Cardiac muscle cell (in vitro differentiated cells and primary cell): ENCODE results near the gene CTNND2. TPM values are rescaled to one million over a fixed set of nuclear protein-coding genes. Genes with fewer than 3 reads are reported as not detected.

Experiments
- DNase-seq, 2 donors: peaks; one replicate each; pipeline versions ENCODE4 v3.0.0 to v3.0.0-alpha.2; 2010 to 2017; ENCODE audit warnings: low read depth in 1 of 2, low spot score in 1 of 2
- H3K27ac ChIP-seq: fragments of 200-600 bp; sonication (generic); 2 replicates; pipeline ENCODE4 v1.5.1; 2016
- H3K27me3 ChIP-seq: fragments of 200-600 bp; sonication (generic); 2 replicates; pipeline ENCODE4 v1.6.0; 2016; ENCODE audit warnings: control low read depth
- H3K36me3 ChIP-seq: fragments of 200-600 bp; sonication (generic); 2 replicates; pipeline ENCODE4 v1.5.1; 2016; ENCODE audit warnings: control low read depth
- H3K4me1 ChIP-seq: fragments of 200-600 bp; sonication (generic); 2 replicates; pipeline ENCODE4 v1.8.1; 2017; ENCODE audit warnings: low read depth, mild to moderate bottlenecking, mixed run types
- H3K4me3 ChIP-seq: fragments of 200-600 bp; sonication (generic); 2 replicates; pipeline ENCODE4 v1.5.1; 2016; ENCODE audit warnings: mild to moderate bottlenecking
- H3K9me3 ChIP-seq: fragments of 200-600 bp; sonication (generic); 2 replicates; pipeline ENCODE4 v1.5.1; 2017; ENCODE audit warnings: low read depth, mild to moderate bottlenecking, control low read depth
- CTCF ChIP-seq: IDR thresholded peaks from 2 replicates; pipeline ENCODE4 v1.5.1; 2012; ENCODE audit warnings: low read depth, mild to moderate bottlenecking, low read length
- polyA plus RNA-seq: library from polyadenylated mRNA; unstranded; fragments of >200 nt; fragmentation: Nextera tagmentation; extraction: Ambion mirVana; gene quantifications from 2 replicates; pipeline ENCODE4 v1.2.1, GENCODE V29; 2016
- total RNA-seq: library from RNA; depleted of rRNA; stranded (reverse); fragments of >200 nt; gene quantifications from 2 replicates; pipeline ENCODE4 v1.2.3, GENCODE V29; 2016

The CTNND2 gene
- total and polyA plus RNA-seq, 2 experiments from 2014 or later, result 11.0 to 12.7 TPM

GRCh38 chr5:11555171-11555570 lies 349.1 kb downstream of the CTNND2 start:
- H3K4me3 ChIP-seq, result no peak overlapping the region
- no peak overlapping the region for H3K27ac ChIP-seq
- no peak for TF ChIP-seq CTCF
- H3K4me1 ChIP-seq, result no peaks in the 10 kb centered on the region
- DNase-seq, result no peak
- no peaks in the 10 kb centered on the region for H3K9me3 ChIP-seq
- H3K36me3 ChIP-seq, result no peaks in the 10 kb centered on the region
- H3K27me3 ChIP-seq, result no peaks in the 10 kb centered on the region

- no peaks in the 10 kb centered on the region for H3K27me3 ChIP-seq
- no peaks in the 10 kb centered on the region for H3K36me3 ChIP-seq
- H3K9me3 ChIP-seq, result no peaks in the 10 kb centered on the region
- H3K27ac ChIP-seq, result no peak overlapping the region
- peaks cover 5% of the 10 kb centered on the region for H3K4me1 ChIP-seq
- TF ChIP-seq CTCF, result no peak
- no peak for DNase-seq
- no peak overlapping the region for H3K4me3 ChIP-seq
Measured at GRCh38 chr5:11547730-11548129, 356.5 kb downstream of the CTNND2 start.

- Histone ChIP-seq H3K27me3 (no peaks in the 10 kb centered on the region), H3K9me3 (no peaks in the 10 kb centered on the region), H3K27ac (no peak overlapping the region), H3K4me3 (no peak overlapping the region), H3K36me3 (no peaks in the 10 kb centered on the region), H3K4me1 (peaks cover 5% of the 10 kb centered on the region)
- DNase-seq, result no peak
- no peak for TF ChIP-seq CTCF
Measured at GRCh38 chr5:11547140-11547539, 357.1 kb downstream of the CTNND2 start.

- TF ChIP-seq CTCF, result no peak
- H3K9me3 ChIP-seq, result no peaks in the 10 kb centered on the region
- H3K4me3 ChIP-seq, result no peak overlapping the region
- H3K36me3 ChIP-seq, result no peaks in the 10 kb centered on the region
- no peak overlapping the region for H3K27ac ChIP-seq
- H3K27me3 ChIP-seq, result no peaks in the 10 kb centered on the region
- peaks cover 5% of the 10 kb centered on the region for H3K4me1 ChIP-seq
- no peak for DNase-seq
Measured at GRCh38 chr5:11540112-11540511, 364.1 kb downstream of the CTNND2 start.

GRCh38 chr5:11531811-11532555 lies 372.3 kb downstream of the CTNND2 start:
- no peak for TF ChIP-seq CTCF
- no peaks in the 10 kb centered on the region for H3K36me3 ChIP-seq
- H3K4me3 ChIP-seq, result no peak overlapping the region
- peaks cover 10% of the 10 kb centered on the region for H3K4me1 ChIP-seq
- no peaks in the 10 kb centered on the region for H3K9me3 ChIP-seq
- H3K27me3 ChIP-seq, result no peaks in the 10 kb centered on the region
- peak in 1 of 2 donors; percentile 21 for DNase-seq
- no peak overlapping the region for H3K27ac ChIP-seq
